ENCODE results near the gene TIMP2.

DNA sequence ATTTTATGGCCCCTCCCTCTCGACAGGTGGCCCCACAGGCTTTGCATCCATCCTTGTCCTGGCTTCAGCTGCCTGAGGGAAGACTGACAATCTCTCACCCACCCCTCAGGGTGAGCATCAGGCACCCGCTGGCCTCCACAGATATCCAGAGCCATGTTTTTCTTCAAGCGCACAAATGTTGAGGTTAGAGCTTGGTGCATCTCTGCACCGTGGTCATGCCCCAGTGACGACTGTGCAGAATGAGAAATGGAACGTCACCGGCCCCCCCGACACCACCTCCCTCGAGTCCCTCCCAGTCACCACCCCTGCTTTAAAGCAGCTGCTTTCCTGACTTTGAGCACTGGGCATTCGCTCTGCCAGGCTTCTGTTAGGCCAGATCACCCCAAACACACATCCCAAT lies 19.8 kb upstream of the TIMP2 start:
- TF ChIP-seq, protein P1, sequence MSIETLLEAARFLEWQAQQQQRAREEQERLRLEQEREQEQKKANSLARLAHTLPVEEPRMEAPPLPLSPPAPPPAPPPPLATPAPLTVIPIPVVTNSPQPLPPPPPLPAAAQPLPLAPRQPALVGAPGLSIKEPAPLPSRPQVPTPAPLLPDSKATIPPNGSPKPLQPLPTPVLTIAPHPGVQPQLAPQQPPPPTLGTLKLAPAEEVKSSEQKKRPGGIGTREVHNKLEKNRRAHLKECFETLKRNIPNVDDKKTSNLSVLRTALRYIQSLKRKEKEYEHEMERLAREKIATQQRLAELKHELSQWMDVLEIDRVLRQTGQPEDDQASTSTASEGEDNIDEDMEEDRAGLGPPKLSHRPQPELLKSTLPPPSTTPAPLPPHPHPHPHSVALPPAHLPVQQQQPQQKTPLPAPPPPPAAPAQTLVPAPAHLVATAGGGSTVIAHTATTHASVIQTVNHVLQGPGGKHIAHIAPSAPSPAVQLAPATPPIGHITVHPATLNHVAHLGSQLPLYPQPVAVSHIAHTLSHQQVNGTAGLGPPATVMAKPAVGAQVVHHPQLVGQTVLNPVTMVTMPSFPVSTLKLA (IDR thresholded peaks at IDR 0.05) = no peak
- no peak for TF ChIP-seq EP300 (IDR thresholded peaks at IDR 0.05; ENCODE audit: low read depth in 2 of 2, low read length in 2 of 2)
- no peak for TF ChIP-seq EP300 (CRISPR knock-in tag; IDR thresholded peaks at IDR 0.05; ENCODE audit: borderline replicate concordance)
- TF ChIP-seq GPBP1L1 (CRISPR knock-in tag; IDR thresholded peaks at IDR 0.05) = no peak
- no peak for TF ChIP-seq RFXAP (CRISPR knock-in tag; IDR thresholded peaks at IDR 0.05; ENCODE audit: borderline replicate concordance)
- no peak for TF ChIP-seq NRL (CRISPR knock-in tag; IDR thresholded peaks at IDR 0.05; ENCODE audit: borderline replicate concordance)
- TF ChIP-seq USF2 (IDR thresholded peaks at IDR 0.05; ENCODE audit: low read depth, low read length) = no peak
- no peak for TF ChIP-seq USF2 (CRISPR knock-in tag; IDR thresholded peaks at IDR 0.05; ENCODE audit: borderline replicate concordance)
- no peak for TF ChIP-seq KAT2B (IDR thresholded peaks at IDR 0.05; ENCODE audit: borderline replicate concordance, low read depth, low read length)
- no peak for TF ChIP-seq GTF3A (CRISPR knock-in tag; conservative IDR thresholded peaks at IDR 0.05)
- no peak for TF ChIP-seq POLR2AphosphoS2 (IDR thresholded peaks at IDR 0.05; ENCODE audit: low read depth, low read length)
- TF ChIP-seq ZNF441 (CRISPR knock-in tag; IDR thresholded peaks at IDR 0.05; ENCODE audit: borderline replicate concordance) = no peak
- no peak for TF ChIP-seq ZFX (CRISPR knock-in tag; IDR thresholded peaks at IDR 0.05; ENCODE audit: low read depth)
- TF ChIP-seq FOSL2 (CRISPR knock-in tag; IDR thresholded peaks at IDR 0.05) = no peak
- TF ChIP-seq CTCF (CRISPR knock-in tag; IDR thresholded peaks at IDR 0.05) = no peak
- no peak for TF ChIP-seq SNAPC4 (CRISPR knock-in tag; IDR thresholded peaks at IDR 0.05)
